GM18508 (cell line): ENCODE measurements around the gene SCRN1.
"Not testable (repeated sequence)": the region's sequence is repeated elsewhere in the genome, so short reads cannot be mapped to it uniquely, and the experiment has no call there.

Source experiments
- ATAC-seq: cut with Tn5 transposase; IDR thresholded peaks from one replicate; pipeline ENCODE4 v1.9.1; 2021; ENCODE audit warnings: moderate number of reproducible peaks; ENCODE audit not compliant: insufficient read depth, unreplicated experiment

Gene SCRN1

DNA sequence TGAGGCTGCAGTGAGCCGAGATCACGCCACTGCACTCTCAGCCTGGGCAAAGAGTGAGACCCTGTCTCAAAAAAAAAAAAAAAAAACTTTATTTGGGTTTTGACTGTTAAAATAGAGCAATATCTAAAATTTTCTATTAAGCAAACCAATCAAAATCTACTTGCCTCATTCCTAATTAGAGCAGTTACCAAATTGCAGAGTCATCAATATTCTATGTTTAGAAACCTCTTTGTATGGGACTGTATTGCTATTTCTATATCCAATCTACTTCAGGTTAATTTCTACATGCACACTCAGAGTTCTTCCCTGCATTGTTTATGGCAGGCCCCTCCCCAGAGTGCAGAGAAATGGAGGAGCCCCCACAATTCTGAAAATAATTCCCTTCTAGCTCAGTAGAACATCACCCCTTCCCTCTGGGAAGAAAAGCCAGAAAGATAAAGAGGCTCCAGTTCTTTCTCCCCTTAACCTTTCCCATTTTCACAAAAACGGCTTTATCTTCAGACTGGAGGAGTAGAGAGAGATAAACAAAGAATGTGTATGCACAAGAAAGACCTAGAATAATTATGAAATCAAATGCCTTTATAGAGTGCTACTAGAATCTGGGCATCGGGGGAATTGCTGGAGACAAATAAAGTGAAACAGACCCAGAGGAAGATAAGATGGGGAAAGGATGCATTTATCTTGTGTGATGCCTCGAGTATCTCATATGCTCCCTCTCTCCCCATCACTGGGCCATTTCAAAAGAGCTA, 17.9 kb downstream of the SCRN1 start:
- no peak for ATAC-seq

DNA sequence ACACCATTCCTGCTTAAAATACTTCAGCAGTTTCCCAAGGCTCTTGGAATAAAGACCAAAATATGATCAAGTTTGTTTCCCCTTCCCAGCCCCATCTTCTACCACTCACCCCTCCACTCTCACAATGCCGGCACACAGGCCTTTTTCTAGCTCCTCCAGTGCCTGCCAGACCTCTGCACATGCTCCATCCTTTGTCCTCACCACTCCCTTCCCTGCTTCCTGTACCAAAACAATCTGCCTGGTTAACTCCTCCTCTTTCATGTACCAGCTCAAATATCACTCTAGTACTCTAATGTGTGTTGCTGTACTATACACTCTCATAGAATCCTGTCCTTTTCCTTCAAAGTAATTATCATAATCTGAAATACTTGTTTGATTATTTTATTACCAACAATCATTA, 19.4 kb downstream of the SCRN1 start:
- no peak for ATAC-seq

DNA sequence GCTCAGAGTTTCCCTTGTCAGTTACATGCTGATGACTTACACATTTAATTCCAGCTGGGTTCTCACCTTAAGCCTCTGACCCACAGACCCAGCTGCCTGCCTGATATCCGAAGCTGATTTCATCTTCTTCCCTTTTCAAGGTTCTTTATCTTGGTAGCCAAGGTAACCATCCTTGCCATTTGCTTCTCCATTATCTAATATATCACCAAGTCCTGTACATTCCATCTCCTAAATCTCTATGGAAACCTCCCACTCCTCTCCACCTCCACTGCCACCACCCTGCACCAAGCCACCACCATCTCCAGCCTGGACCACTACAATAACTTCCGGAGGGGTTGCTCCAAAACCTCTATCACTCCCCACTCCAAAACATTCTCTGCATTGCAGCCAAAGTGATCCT, 19.9 kb downstream of the SCRN1 start:
- no peak for ATAC-seq

DNA sequence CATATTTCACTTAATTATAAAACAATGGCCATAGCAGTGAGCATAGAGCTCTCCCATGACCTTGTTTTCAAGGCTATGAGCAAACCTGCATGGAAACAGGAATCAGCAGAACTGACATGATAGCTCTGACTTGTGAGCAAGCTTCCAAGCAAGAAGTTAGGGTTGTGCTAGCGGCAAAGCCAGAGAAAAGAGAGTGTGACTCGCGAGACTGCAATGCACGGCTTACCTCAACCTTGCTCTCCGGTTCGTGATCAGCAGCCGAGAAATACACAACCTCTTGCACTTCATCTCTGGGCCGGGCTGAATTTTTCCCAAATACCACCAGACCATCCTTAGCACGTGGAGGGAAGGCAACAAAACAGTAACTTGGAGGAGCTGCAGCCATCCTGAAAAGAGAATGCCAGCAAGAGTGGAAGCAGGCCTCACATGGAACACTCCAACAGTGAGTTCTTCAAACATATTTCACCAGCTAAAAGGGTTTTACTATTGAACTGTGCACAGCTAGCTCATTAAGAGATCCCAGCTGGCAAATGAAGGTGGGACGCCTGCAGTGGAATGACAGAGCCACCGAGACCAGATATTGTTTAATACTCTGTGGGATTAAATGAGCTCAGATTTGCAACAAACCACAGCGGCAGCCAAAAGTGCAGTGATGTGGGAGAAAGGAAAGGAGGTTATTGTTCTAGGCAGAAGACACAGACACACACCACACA, 20.8 kb downstream of the SCRN1 start:
- ATAC-seq = no peak

DNA sequence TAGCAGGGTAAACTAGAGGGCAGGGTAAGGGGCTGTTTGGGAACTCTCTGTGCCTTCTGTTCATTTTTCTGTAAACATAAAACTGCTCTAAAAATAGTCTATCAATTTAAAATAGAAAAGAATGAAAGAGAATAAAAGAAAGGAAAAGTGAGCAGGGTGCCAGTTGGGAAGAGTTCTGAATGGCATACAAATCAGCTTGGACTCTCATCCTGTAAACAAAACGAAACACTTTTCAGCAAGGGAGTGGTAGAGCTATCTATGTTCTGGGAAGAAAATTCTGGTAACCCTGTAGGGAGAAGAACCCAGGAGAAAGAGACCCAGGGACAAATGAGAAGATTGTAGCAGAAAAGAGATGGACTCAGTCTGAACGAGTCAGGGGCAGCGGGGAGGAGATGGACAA, 24.6 kb downstream of the SCRN1 start:
- no peak for ATAC-seq

DNA sequence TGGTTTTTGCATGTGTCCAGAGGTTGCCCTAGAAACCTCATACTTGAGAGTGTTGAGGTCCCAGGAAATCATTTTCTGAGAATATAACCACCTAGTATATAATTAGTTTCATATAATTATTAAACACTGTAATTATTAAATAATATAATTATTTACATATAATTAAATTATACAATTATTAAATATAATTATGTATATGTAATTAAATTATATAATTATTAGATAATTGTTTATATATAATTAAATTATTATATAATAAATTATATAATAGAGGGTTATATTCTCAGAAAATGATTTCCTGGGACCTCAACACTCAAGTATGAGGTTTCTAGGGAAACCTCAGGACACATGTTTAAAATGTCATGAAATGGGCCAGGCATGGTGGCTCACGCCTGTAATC, 27.6 kb downstream of the SCRN1 start:
- no peak for ATAC-seq

DNA sequence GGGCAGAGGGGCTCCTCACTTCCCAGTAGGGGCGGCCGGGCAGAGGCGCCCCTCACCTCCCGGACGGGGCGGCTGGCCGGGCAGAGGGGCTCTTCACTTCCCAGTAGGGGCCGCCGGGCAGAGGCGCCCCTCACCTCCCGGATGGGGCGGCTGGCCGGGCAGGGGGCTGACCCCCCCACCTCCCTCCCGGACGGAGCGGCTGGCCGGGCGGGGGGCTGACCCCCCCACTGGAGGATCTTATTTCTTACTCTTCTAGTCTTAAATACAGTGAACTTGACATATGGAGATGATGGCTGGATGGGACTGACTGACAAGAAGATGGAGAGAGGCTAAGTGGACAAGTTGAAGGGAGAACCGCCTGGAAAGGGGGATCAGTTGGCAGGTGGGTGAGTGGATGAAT, 28.0 kb downstream of the SCRN1 start:
- ATAC-seq = not testable (repeated sequence)

DNA sequence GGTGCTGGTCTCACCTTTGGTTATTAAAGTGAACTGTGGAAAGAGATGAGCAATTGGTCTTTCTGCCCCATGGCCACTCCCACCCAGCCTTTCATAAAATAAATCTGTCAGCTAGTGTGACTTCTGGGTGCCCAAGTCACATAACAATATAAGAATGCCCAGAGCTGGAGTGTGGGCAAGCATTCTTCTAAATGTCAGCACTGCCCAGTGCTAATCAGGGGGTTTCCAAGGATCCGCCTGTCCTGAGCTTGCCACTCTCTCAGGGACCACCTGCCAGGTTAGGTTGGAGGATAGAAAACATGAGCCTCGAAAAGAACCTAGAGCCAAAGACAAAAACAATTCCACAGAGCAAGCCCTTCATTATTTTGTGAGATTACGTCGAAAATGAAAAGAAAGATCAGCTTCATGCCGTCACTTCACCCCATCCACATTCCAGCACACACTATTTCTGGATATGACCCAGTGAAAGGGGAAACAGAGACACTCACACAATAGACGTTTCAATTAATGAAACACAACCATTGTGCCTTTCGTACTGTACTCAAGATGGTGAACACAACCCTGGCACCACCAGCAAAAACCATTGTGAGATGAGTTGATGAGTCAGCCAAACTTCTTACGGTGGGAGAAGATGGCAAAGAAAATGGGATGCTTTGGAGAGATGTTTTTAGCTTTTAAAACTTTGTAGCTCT, 30.8 kb downstream of the SCRN1 start:
- ATAC-seq = no peak

DNA sequence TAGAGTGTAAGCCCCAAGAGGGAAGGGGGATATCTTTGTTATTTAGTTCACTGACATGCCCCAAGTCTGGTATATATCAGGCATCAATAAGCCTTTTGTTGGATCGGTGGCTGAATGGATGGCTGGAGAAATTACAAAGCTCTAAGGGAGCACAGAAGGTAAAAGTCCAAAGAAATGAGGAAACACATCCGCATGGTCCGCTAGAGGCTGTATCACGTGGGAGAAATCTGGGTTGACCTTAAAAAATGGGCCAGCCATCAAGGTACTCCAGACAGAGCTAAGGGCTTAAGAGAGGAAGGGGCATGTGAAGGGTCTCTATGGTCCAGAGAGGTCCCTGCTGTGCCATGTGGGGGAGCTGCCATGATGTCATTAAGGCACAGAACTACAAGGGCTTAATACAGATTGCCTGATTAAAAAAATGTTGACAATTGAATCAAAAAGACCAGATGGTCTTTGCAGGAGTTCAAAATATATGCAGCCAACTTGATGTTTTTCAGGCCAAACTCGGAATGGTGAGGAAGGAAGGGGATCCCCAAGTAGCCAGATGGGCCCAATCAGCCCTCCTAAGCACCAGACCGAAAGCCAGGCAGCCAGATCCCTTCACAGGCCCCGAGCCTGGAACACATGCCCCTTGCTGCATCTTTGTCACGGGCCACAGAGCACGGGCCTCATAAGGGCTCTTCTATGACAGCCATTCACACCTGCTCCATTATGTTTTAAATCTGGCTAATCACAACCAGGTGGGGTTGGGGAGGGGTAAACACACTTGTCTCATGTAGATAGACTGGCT, 31.9 kb downstream of the SCRN1 start:
- ATAC-seq = no peak

DNA sequence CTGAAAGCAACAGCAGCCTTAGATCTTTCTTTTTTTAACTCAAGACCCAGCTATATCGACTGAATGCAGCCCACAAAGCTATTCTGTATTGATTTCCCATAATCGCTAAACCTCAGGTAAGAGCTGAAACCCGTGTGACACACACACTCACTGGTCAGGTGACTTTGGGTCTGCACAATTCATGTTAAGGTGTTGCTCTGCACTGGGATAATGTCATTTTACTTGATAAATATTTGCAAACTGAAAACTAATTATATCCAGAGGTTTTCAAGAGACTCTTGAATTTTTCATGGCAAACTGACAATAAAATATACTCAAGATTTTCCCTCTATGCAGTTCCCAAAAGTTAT, 33.1 kb downstream of the SCRN1 start:
- no peak for ATAC-seq

DNA sequence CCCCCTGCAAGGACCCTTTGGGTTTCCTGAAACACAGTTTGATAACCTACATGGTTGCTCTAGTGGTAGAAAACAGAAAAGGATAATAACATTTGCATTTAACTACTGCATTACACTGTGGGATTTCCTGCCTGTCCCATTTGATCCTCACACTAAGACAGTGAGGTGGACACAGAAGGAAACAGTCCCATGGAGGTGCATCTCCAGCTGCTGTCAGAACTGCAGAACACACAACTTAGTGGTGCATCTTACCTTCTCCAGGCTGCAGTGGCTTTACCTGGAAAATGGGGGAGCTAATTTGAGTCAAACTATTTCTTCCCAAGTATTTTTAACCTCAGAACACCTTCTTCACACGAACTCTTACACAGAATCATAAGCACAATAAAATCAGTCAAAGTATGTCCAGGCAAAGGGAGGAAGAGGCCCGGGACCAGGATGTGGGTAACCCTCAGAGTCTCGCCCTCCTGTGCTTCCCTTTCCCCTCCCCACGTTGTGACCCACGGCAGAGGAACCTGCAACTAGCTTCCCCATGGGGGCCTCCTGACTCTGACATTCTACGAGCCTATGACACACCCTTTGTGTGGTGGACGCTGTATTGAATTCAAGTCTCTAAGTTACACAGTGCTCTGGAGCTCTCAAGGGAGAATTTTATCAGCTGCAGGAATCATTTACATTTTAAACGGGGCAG, 33.7 kb downstream of the SCRN1 start:
- ATAC-seq = no peak

DNA sequence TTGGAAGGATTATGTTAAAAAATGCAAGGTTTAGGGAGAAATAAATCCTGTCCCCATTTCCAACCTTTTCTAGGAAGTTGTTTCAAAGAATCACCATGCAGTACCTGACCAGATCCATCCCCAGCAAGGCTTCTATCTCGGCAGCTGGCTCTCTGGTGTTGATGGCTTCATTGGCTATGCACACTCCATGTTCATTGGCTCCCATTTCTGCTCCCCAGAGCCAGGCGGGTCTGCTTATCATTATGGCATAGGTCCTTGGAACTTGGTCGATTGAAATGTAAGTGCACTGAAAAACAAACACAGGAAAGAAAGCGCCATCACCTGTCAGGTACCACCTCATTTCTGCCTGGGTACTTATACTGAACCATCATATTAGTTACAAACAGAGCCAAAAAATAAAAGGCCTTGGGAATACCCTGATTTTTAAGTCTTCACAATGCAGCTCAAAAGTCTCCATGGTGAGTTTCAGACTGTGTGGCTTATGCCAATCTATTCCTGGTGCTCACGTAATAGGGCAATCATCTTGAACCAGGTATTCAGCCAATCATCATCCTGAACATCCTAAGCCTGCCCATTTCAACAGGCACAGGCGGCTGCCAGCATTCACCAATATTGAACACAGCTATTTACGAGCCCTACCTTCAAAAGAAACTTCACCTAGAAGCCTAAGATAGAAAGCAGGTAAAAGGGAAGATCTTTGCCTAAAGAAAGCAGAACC, 34.4 kb downstream of the SCRN1 start:
- ATAC-seq = no peak

DNA sequence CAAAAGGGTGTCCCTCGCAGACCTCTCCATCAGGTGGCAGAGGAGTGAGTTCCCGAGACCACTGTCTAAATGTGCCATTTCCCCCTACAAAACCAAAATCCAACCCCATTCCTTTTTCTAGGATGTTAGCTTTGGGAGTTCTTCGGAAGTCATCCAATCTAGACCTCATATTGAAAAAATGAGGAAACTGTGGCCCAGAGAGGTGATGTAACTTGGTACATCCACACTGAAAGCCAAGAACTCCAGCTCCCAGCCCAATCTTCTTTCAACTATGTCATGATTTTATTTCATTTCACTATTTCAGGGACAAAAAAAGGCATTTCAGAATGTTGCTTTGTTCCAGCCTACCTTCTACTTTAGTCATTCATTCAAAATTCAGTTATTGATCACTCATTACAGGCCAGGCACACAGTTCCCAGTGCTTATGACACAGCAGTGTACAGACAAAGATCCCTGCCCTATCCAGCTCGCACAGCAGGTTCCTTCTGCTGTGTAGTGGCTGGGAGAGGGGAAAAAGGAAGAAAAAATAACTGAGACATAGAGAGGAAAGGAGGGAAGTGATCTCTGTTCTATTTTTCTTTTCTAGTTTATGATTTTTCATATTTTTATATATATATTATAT, 35.8 kb downstream of the SCRN1 start:
- no peak for ATAC-seq

DNA sequence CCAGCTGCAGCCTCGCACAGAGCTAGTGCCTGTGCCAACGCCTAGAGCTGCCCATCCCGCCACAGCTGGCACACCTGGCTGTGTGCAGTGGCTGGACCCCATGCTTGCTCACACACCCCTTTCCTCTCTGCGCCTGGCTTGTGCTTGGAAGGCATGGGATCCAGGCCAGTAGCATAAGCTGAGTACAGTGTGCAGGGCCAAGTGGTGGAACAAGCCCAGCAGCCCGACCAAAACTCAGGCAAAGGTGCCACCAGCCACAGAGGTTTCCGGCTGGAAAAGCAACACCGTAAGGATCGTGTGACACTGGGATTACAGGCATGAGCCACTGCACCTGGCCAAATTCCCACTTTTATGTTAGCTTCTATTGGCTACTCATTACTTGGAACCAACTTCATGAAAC, 38.4 kb downstream of the SCRN1 start:
- ATAC-seq = no peak

DNA sequence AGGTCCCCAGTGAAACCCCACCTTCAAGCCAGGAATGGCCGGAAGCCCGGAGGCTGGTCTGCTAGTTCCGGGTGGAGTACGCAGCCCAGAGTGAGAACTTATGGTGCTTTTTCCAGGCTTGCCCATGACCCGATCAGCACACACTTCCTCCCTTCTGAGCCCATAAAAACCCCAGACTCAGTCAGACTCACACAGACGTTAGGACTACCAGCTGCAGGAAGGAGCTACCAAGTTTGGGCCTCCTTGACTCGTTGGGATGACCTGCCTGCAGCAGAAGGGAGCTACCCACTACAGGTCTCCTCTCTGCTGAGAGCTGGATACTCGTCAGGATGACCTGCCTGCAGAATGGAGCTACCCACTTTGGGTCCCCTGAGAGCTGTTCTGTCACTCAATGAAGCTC, 39.1 kb downstream of the SCRN1 start:
- no peak for ATAC-seq

DNA sequence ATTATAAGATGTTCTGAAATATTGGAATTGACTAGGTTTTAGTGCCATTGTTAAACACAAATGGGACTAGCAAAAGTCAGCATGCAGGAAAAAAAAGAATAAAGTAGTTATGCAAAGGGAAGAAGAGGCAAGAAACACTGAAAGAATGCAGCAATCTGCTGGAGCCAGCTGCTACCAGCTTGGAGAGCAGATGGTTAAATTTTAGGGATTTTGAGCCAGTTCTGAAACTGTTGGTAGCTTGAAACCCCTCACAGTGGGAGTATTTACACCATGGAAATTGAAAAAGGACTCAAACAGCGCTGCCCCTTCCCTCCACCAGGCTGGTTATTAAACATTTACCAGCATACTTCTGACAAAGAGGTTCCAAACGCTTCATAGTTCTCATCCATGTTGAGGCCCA, 41.0 kb downstream of the SCRN1 start:
- ATAC-seq = no peak

DNA sequence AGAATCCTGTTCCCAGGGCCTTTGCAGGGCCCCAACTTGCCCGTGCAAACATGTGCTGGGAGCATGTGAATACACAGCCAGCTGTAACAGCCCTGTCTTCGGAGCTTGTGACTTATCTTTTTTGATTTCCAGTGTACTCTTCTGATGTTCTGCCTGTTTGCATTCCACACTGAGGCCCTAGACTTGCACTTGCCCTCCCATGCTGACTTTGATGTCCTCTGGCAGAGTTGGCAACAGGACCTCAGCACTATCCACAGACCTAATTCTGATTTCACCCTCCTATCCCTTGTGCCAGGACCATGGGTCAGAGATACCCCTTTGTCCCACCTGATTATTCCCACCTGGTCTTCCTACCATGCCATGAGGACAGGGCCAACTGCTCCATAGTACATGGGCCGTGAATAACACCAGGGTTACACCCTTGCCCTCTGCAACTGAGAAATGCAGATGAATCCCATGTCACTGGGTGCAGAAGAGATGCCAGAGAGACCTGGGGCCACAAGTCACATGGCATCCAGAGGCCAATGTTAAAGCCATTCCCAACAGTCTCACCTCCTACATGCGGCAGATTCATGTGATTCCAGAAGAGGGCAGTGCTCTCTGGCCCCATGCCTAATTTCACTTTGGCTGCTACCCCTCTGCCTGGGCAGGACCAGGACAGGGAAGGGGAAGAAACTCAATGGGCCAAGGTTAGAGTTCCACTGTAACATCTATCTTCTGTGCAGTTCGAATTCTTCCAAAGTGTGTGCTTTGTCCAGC, 43.0 kb downstream of the SCRN1 start:
- ATAC-seq = no peak

DNA sequence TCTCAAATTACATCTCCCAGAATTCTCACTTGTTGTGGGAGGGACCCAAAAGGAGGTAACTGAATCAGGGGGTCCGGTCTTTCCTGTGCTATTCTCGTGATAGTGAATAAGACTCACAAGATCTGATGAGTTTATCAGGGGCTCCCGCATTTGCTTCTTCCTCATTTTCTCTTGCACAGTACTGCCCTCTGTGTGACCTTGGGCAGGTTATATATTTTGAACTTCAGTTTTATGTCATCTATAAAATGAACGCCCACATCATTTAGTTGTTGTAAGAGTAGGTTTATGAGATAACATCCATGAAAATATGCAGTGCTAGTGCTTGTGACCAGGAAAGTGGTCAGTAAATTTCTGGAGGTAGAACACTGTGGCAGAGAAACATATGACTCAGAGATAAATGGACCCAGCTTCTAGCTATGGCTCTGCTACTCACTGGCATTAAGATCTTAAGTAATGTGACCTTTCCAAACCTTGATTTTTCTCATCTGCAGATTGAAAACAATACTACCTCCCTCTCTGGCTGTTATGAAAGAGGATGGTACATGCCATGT, 44.3 kb downstream of the SCRN1 start:
- ATAC-seq = no peak
